HepG2 (cell line): Measurements from ENCODE around the gene LHFPL2. TPM values are rescaled to one million over a fixed set of nuclear protein-coding genes. Genes with fewer than 3 reads are reported as not detected.

Experiments
- CEBPB ChIP-seq: IDR thresholded peaks from 2 replicates; pipeline ENCODE4 v1.6.1; 2011; ENCODE audit warnings: low read depth, low read length, improper control_type of control experiment, borderline replicate concordance
- ELF4 ChIP-seq: sonication (generic); formaldehyde crosslinking; IDR thresholded peaks from 2 replicates; pipeline ENCODE4 v1.5.0; 2020; ENCODE audit warnings: missing genetic modification reagents, mild to moderate bottlenecking, moderate library complexity, borderline replicate concordance
- FOXA3 ChIP-seq: IDR thresholded peaks from 2 replicates; pipeline ENCODE4 v1.6.1; 2016; ENCODE audit warnings: missing genetic modification reagents, missing compliant biosample characterization
- KDM4B ChIP-seq: sonication (generic); formaldehyde crosslinking; IDR thresholded peaks from 2 replicates; pipeline ENCODE4 v1.4.0; 2020; ENCODE audit warnings: missing genetic modification reagents
- MBD4 ChIP-seq: IDR thresholded peaks from 2 replicates; pipeline ENCODE4 v1.6.1; 2012; ENCODE audit warnings: low read length, inconsistent platforms, borderline replicate concordance
- MEIS2 ChIP-seq: sonication (generic); formaldehyde crosslinking; IDR thresholded peaks from 2 replicates; pipeline ENCODE4 v1.9.0; 2021; ENCODE audit warnings: mild to moderate bottlenecking, missing genetic modification reagents
- NFIB ChIP-seq: sonication (generic); formaldehyde crosslinking; IDR thresholded peaks from 2 replicates; pipeline ENCODE4 v1.9.0; 2021; ENCODE audit warnings: missing genetic modification reagents, mild to moderate bottlenecking, borderline replicate concordance
- NR1H2 ChIP-seq: sonication (generic); formaldehyde crosslinking; IDR thresholded peaks from 2 replicates; pipeline ENCODE4 v1.8.1; 2022; ENCODE audit warnings: low read depth, missing genetic modification reagents, borderline replicate concordance
- PCBP2 ChIP-seq: fragments of 200-400 bp; formaldehyde crosslinking; optimal IDR thresholded peaks from 2 replicates; pipeline ENCODE3; 2018; ENCODE audit warnings: low read length, low read depth; ENCODE audit not compliant: poor library complexity, severe bottlenecking
- SALL2 ChIP-seq: sonication (generic); formaldehyde crosslinking; IDR thresholded peaks from 2 replicates; pipeline ENCODE4 v1.8.1; 2023; ENCODE audit warnings: mild to moderate bottlenecking, missing genetic modification reagents, inconsistent platforms
- SP4 ChIP-seq: sonication (generic); formaldehyde crosslinking; IDR thresholded peaks from 2 replicates; pipeline ENCODE4 v1.8.1; 2023; ENCODE audit warnings: mild to moderate bottlenecking, missing genetic modification reagents
- SRSF9 ChIP-seq: fragments of 200-400 bp; formaldehyde crosslinking; IDR thresholded peaks from 2 replicates; pipeline ENCODE4 v1.6.1; 2018; ENCODE audit warnings: borderline replicate concordance, mild to moderate bottlenecking, low read depth, low read length; ENCODE audit not compliant: insufficient read depth, poor library complexity, severe bottlenecking
- ZC3H4 ChIP-seq: sonication (generic); formaldehyde crosslinking; IDR thresholded peaks from 2 replicates; pipeline ENCODE4 v1.4.0; 2020; ENCODE audit warnings: missing genetic modification reagents, borderline replicate concordance
- ZFP82 ChIP-seq: sonication (generic); formaldehyde crosslinking; IDR thresholded peaks from 2 replicates; pipeline ENCODE4 v1.5.1; 2020; ENCODE audit warnings: mild to moderate bottlenecking, missing genetic modification reagents, borderline replicate concordance
- ZNF17 ChIP-seq: sonication (generic); formaldehyde crosslinking; IDR thresholded peaks from 2 replicates; pipeline ENCODE4 v1.5.0; 2020; ENCODE audit warnings: mild to moderate bottlenecking, missing genetic modification reagents
- ZNF282 ChIP-seq: fragments of 450-650 bp; IDR thresholded peaks from 2 replicates; pipeline ENCODE4 v1.6.1; 2018; ENCODE audit not compliant: partially characterized antibody
- ZNF510 ChIP-seq: sonication (generic); formaldehyde crosslinking; IDR thresholded peaks from 2 replicates; pipeline ENCODE4 v1.4.0; 2020; ENCODE audit warnings: low read depth, mild to moderate bottlenecking, missing genetic modification reagents
- ZNF547 ChIP-seq: sonication (generic); formaldehyde crosslinking; IDR thresholded peaks from 2 replicates; pipeline ENCODE4 v1.5.1; 2020; ENCODE audit warnings: mild to moderate bottlenecking, missing genetic modification reagents
- ZNF841 ChIP-seq: sonication (generic); formaldehyde crosslinking; IDR thresholded peaks from 2 replicates; pipeline ENCODE4 v1.8.1; 2023; ENCODE audit warnings: missing genetic modification reagents, borderline replicate concordance
- polyA plus RNA-seq, 8 experiments: library from polyadenylated mRNA; depleted of rRNA in 3 of 8; stranded (reverse) in 7 of 8; unstranded in 1 of 8; fragments of >200 nt; fragmentation: Illumina TruSeq in 4 of 8; extraction: Trizol in 4 of 8; gene quantifications; 2 replicates each; pipeline versions ENCODE4 v1.2.1 to v1.2.3, GENCODE V29; 2011 to 2016; ENCODE audit warnings: low read depth in 4 of 8, missing spikeins in 1 of 8, mixed read lengths in 1 of 8; ENCODE audit not compliant: insufficient read depth in 1 of 8
- total RNA-seq, 5 experiments: library from RNA; depleted of rRNA; stranded (reverse); fragments of >200 nt; fragmentation: Illumina TruSeq; extraction: Trizol; gene quantifications; 2 replicates each; pipeline ENCODE4 v1.2.3, GENCODE V29; 2016; ENCODE audit warnings: low read depth in 1 of 5
- TF ChIP-seq, protein P1 (sequence below): sonication (generic); formaldehyde crosslinking; IDR thresholded peaks from 2 replicates; pipeline ENCODE4 v1.4.0; 2020; ENCODE audit warnings: mild to moderate bottlenecking, missing genetic modification reagents
- TF ChIP-seq, protein P2 (sequence below): sonication (generic); formaldehyde crosslinking; IDR thresholded peaks from 2 replicates; pipeline ENCODE4 v1.5.0; 2020; ENCODE audit warnings: missing genetic modification reagents
- TF ChIP-seq, protein P3 (sequence below): sonication (generic); formaldehyde crosslinking; IDR thresholded peaks from 2 replicates; pipeline ENCODE4 v1.5.0; 2020; ENCODE audit warnings: missing genetic modification reagents

The LHFPL2 gene
- total and polyA plus RNA-seq, 2 of the 13 experiments (the other 11 are each of a cell fraction or from before 2014, with no cell fraction given), result 6.0 to 20.0 TPM

DNA sequence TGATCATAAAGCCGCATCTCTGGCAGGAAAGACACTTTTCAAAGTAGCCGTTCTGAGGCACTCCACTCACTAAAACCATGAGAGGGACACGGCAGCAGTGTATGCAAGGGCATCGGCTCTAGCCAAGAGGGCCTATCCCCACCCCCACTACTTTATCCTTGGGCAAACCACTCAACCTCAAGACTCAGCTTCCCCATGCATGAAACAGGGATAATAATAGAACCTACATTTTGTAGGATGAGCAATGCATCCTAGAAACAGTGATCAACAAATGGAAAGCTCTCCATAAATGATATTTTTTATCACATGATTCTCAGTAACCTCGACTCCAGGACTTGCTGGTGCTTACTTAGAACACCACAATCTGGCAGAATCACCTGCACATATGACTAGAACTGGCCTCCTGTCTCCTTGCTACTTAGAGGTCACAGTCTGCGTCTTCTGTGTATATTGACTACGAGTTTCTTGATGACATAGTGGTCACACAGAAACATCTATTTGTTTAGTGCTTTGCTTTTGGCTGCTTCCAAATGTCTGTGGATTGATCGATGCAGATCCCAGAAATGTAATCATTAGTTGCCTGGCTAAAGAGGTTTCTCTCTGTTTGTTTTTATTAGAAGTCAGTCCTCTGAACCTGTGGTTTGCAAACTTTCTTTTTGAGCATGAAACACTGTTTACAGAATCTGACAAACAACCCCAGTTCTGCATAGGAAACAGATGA lies 102.1 kb downstream of the LHFPL2 start (continued):
- TF ChIP-seq, protein P1, sequence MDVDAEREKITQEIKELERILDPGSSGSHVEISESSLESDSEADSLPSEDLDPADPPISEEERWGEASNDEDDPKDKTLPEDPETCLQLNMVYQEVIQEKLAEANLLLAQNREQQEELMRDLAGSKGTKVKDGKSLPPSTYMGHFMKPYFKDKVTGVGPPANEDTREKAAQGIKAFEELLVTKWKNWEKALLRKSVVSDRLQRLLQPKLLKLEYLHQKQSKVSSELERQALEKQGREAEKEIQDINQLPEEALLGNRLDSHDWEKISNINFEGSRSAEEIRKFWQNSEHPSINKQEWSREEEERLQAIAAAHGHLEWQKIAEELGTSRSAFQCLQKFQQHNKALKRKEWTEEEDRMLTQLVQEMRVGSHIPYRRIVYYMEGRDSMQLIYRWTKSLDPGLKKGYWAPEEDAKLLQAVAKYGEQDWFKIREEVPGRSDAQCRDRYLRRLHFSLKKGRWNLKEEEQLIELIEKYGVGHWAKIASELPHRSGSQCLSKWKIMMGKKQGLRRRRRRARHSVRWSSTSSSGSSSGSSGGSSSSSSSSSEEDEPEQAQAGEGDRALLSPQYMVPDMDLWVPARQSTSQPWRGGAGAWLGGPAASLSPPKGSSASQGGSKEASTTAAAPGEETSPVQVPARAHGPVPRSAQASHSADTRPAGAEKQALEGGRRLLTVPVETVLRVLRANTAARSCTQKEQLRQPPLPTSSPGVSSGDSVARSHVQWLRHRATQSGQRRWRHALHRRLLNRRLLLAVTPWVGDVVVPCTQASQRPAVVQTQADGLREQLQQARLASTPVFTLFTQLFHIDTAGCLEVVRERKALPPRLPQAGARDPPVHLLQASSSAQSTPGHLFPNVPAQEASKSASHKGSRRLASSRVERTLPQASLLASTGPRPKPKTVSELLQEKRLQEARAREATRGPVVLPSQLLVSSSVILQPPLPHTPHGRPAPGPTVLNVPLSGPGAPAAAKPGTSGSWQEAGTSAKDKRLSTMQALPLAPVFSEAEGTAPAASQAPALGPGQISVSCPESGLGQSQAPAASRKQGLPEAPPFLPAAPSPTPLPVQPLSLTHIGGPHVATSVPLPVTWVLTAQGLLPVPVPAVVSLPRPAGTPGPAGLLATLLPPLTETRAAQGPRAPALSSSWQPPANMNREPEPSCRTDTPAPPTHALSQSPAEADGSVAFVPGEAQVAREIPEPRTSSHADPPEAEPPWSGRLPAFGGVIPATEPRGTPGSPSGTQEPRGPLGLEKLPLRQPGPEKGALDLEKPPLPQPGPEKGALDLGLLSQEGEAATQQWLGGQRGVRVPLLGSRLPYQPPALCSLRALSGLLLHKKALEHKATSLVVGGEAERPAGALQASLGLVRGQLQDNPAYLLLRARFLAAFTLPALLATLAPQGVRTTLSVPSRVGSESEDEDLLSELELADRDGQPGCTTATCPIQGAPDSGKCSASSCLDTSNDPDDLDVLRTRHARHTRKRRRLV (CRISPR knock-in tag), result no peak
- TF ChIP-seq ZNF510 (no peak), SALL2 (CRISPR knock-in tag) (no peak), ZFP82 (CRISPR knock-in tag) (peak; percentile 30; the same call in 1 of the 2 replicates), FOXA3 (peak; percentile 98), MEIS2 (peak; percentile 67; the same call in 1 of the 2 replicates), PCBP2 (no peak), KDM4B (CRISPR knock-in tag) (0 out of 2 replicates have a peak, but pooled peaks have one; percentile 64), ZNF547 (CRISPR knock-in tag) (no peak), SP4 (no peak), NR1H2 (CRISPR knock-in tag) (no peak), CEBPB (no peak), ELF4 (CRISPR knock-in tag) (no peak), ZNF17 (CRISPR knock-in tag) (no peak), SRSF9 (no peak), MBD4 (peak; percentile 88; the same call in 1 of the 2 replicates), ZNF282 (no peak), NFIB (CRISPR knock-in tag) (no peak), ZNF841 (CRISPR knock-in tag) (no peak), ZC3H4 (no peak)
- TF ChIP-seq, protein P2, sequence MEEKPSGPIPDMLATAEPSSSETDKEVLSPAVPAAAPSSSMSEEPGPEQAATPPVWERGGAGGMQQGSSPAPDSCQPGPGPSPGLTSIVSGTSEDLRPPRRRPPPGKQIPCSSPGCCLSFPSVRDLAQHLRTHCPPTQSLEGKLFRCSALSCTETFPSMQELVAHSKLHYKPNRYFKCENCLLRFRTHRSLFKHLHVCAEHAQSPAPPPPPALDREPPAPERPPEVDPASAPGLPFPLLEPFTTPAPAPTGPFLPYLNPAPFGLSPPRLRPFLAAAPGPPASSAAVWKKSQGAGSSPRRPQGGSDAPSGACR (CRISPR knock-in tag), result 0 out of 2 replicates have a peak, but pooled peaks have one; percentile 49
- TF ChIP-seq, protein P3, sequence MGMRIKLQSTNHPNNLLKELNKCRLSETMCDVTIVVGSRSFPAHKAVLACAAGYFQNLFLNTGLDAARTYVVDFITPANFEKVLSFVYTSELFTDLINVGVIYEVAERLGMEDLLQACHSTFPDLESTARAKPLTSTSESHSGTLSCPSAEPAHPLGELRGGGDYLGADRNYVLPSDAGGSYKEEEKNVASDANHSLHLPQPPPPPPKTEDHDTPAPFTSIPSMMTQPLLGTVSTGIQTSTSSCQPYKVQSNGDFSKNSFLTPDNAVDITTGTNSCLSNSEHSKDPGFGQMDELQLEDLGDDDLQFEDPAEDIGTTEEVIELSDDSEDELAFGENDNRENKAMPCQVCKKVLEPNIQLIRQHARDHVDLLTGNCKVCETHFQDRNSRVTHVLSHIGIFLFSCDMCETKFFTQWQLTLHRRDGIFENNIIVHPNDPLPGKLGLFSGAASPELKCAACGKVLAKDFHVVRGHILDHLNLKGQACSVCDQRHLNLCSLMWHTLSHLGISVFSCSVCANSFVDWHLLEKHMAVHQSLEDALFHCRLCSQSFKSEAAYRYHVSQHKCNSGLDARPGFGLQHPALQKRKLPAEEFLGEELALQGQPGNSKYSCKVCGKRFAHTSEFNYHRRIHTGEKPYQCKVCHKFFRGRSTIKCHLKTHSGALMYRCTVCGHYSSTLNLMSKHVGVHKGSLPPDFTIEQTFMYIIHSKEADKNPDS (CRISPR knock-in tag), result no peak
